IMR-90 (cell line): ENCODE data around the gene ZFPL1. TPM values are rescaled to one million over a fixed set of nuclear protein-coding genes. Genes with fewer than 3 reads are reported as not detected.
A peak's percentile ranks its signal among the peaks of the same experiment; 100 is the strongest.

ENCODE experiments used
- ATAC-seq: fragments of 200-7000 bp; cut with Tn5 transposase; 2 replicates; pipeline ENCODE4 v1.9.1; 2020; ENCODE audit warnings: low read depth, mild to moderate bottlenecking, moderate library complexity
- BruUV-seq: library from RNA; stranded (reverse); fragments of 400-500 nt; replicated peaks from 2 replicates; lab custom pipeline; 2021; lab: Mats Ljungman, UMichigan
- CTCF ChIA-PET: fragments of 300-600 bp; formaldehyde crosslinking; extraction: SDS; loops from one replicate; lab custom pipeline; 2021; ENCODE audit warnings: antibody characterized with exemption; lab: Yijun Ruan, JAX
- POLR2A ChIA-PET: fragments of 300-600 bp; sonication (Branson Sonifier 250); formaldehyde crosslinking; loops from one replicate; lab custom pipeline; 2022; ENCODE audit warnings: antibody characterized with exemption; ENCODE audit not compliant: unreplicated experiment; lab: Charles Lee
- DNase-seq: peaks from one replicate; pipeline ENCODE4 v3.0.0; 2013
- H2AFZ ChIP-seq: replicated peaks from 2 replicates; pipeline ENCODE3; 2013; ENCODE audit warnings: low read length, mild to moderate bottlenecking; ENCODE audit not compliant: poor library complexity
- H2AK5ac ChIP-seq: 2 replicates; pipeline ENCODE4 v1.6.1; 2013; ENCODE audit warnings: low read depth, low read length, inconsistent platforms
- H2AK9ac ChIP-seq: replicated peaks from 2 replicates; pipeline ENCODE3; 2013; ENCODE audit warnings: mild to moderate bottlenecking, low read depth, low read length, moderate library complexity; ENCODE audit not compliant: poor library complexity
- H2BK120ac ChIP-seq: 2 replicates; pipeline ENCODE4 v1.6.1; 2013; ENCODE audit warnings: low read depth, low read length, inconsistent platforms
- H2BK15ac ChIP-seq: 3 replicates; pipeline ENCODE4 v1.6.1; 2013; ENCODE audit warnings: low read depth, low read length, inconsistent platforms
- H2BK20ac ChIP-seq: 2 replicates; pipeline ENCODE4 v1.6.1; 2013; ENCODE audit warnings: low read depth, mild to moderate bottlenecking, inconsistent platforms, low read length, moderate library complexity
- H2BK5ac ChIP-seq: 2 replicates; pipeline ENCODE4 v1.6.1; 2013; ENCODE audit warnings: mild to moderate bottlenecking, low read depth, low read length, inconsistent platforms; ENCODE audit not compliant: poor library complexity, severe bottlenecking
- H3K14ac ChIP-seq: replicated peaks from 2 replicates; pipeline ENCODE4 v1.6.1; 2013; ENCODE audit warnings: low read depth, low read length, inconsistent platforms
- H3K18ac ChIP-seq: 2 replicates; pipeline ENCODE4 v1.6.1; 2013; ENCODE audit warnings: low read depth, low read length, control low read depth
- H3K23ac ChIP-seq: 2 replicates; pipeline ENCODE4 v1.6.1; 2013; ENCODE audit warnings: low read depth, low read length, inconsistent platforms
- H3K27ac ChIP-seq: 2 replicates; pipeline ENCODE4 v1.5.1; 2013; ENCODE audit warnings: mild to moderate bottlenecking, control low read depth, low read length; ENCODE audit not compliant: insufficient read depth
- H3K27me3 ChIP-seq: 2 replicates; pipeline ENCODE4 v1.6.1; 2013; ENCODE audit warnings: low read length; ENCODE audit not compliant: control insufficient read depth, insufficient read depth
- H3K36me3 ChIP-seq: 2 replicates; pipeline ENCODE4 v1.6.1; 2013; ENCODE audit warnings: low read length, mixed read lengths; ENCODE audit not compliant: control insufficient read depth, insufficient read depth
- H3K4ac ChIP-seq: 2 replicates; pipeline ENCODE4 v1.6.1; 2013; ENCODE audit warnings: low read depth, low read length, inconsistent platforms
- H3K4me1 ChIP-seq: 2 replicates; pipeline ENCODE4 v1.6.1; 2013; ENCODE audit warnings: low read length, mixed read lengths; ENCODE audit not compliant: control insufficient read depth, insufficient read depth
- H3K4me2 ChIP-seq: 2 replicates; pipeline ENCODE4 v1.6.1; 2013; ENCODE audit warnings: low read depth, mild to moderate bottlenecking, control low read depth, low read length, moderate library complexity
- H3K4me3 ChIP-seq: 2 replicates; pipeline ENCODE4 v1.5.1; 2013; ENCODE audit warnings: low read depth, mild to moderate bottlenecking, control low read depth, low read length, moderate library complexity; ENCODE audit not compliant: insufficient read depth
- H3K56ac ChIP-seq: 2 replicates; pipeline ENCODE4 v1.6.1; 2013; ENCODE audit warnings: low read length, inconsistent platforms; ENCODE audit not compliant: insufficient read depth; ENCODE audit errors: extremely low read depth
- H3K79me1 ChIP-seq, 2 experiments: 2 replicates each; pipeline ENCODE4 v1.6.1; 2013; ENCODE audit warnings: low read length in 2 of 2, inconsistent platforms in 1 of 2, low read depth in 1 of 2
- H3K9ac ChIP-seq: 2 replicates; pipeline ENCODE4 v1.6.1; 2013; ENCODE audit warnings: low read depth, low read length, control low read depth
- H3K9me1 ChIP-seq: 2 replicates; pipeline ENCODE4 v1.6.1; 2013; ENCODE audit warnings: low read length, inconsistent platforms; ENCODE audit not compliant: insufficient read depth
- H3K9me3 ChIP-seq: 2 replicates; pipeline ENCODE4 v1.6.1; 2013; ENCODE audit warnings: low read length; ENCODE audit not compliant: control insufficient read depth, insufficient read depth
- H4K20me1 ChIP-seq: 2 replicates; pipeline ENCODE4 v1.6.1; 2013; ENCODE audit warnings: low read length, inconsistent platforms; ENCODE audit not compliant: insufficient read depth
- H4K5ac ChIP-seq: 2 replicates; pipeline ENCODE4 v1.6.1; 2013; ENCODE audit warnings: mild to moderate bottlenecking, low read depth, low read length, control low read depth
- H4K8ac ChIP-seq, 2 experiments: 2 replicates each; pipeline ENCODE4 v1.6.1; 2013; ENCODE audit warnings: low read depth in 2 of 2, low read length in 2 of 2, control low read depth in 1 of 2, inconsistent platforms in 1 of 2
- H4K91ac ChIP-seq: 2 replicates; pipeline ENCODE4 v1.6.1; 2013; ENCODE audit warnings: low read depth, low read length, inconsistent platforms; ENCODE audit not compliant: insufficient read depth
- CEBPB ChIP-seq: IDR thresholded peaks from 2 replicates; pipeline ENCODE4 v1.6.1; 2012; ENCODE audit warnings: low read depth, low read length, improper control_type of control experiment
- CTCF ChIP-seq: conservative IDR thresholded peaks from 2 replicates; pipeline ENCODE4 v1.5.1; 2012; ENCODE audit warnings: mild to moderate bottlenecking, low read depth, low read length, improper control_type of control experiment
- MAFK ChIP-seq: IDR thresholded peaks from 2 replicates; pipeline ENCODE4 v1.6.1; 2012; ENCODE audit warnings: low read depth, low read length, improper control_type of control experiment
- MAZ ChIP-seq: IDR thresholded peaks from 2 replicates; pipeline ENCODE4 v1.6.1; 2012; ENCODE audit warnings: low read depth, mild to moderate bottlenecking, low read length, improper control_type of control experiment, moderate library complexity, borderline replicate concordance
- POLR2A ChIP-seq: IDR thresholded peaks from 2 replicates; pipeline ENCODE4 v1.6.1; 2012; ENCODE audit warnings: mild to moderate bottlenecking, low read depth, low read length
- RAD21 ChIP-seq: IDR thresholded peaks from 2 replicates; pipeline ENCODE4 v1.6.1; 2012; ENCODE audit warnings: low read length, improper control_type of control experiment
- SMC3 ChIP-seq: fragments of 150-350 bp; IDR thresholded peaks from 2 replicates; pipeline ENCODE4 v1.6.1; 2016; ENCODE audit warnings: low read depth, mild to moderate bottlenecking, antibody characterized with exemption, low read length, moderate library complexity
- USF2 ChIP-seq: fragments of 150-350 bp; IDR thresholded peaks from 2 replicates; pipeline ENCODE4 v1.6.1; 2017; ENCODE audit warnings: mild to moderate bottlenecking, antibody characterized with exemption, low read length, low read depth
- WGBS, 2 experiments: methylation state at CpG; one replicate each; pipeline versions ENCODE4 v1.1.5 to v1.1.7; 2013; ENCODE audit warnings: missing lambda C conversion rate in 2 of 2; ENCODE audit not compliant: insufficient read length in 1 of 2; ENCODE audit errors: extremely low coverage in 2 of 2; 5-methylcytosine and 5-hydroxymethylcytosine counted together
- dilution Hi-C: fragments of 300-500 bp; cut with HindIII; formaldehyde crosslinking; loops from one replicate; pipeline ENCODE4 v1.14.3; 2018; ENCODE audit warnings: low sequenced_read_pairs; ENCODE audit not compliant: unreplicated experiment
- in situ Hi-C: fragments of 300-500 bp; cut with MboI; formaldehyde crosslinking; loops from 3 replicates; pipeline ENCODE4 v1.14.3; 2019; ENCODE audit warnings: low sequenced_read_pairs, inconsistent platforms, mixed read lengths
- intact Hi-C: fragments of 100-400 bp; cut with micrococcal nuclease; formaldehyde crosslinking; loops from 2 replicates; pipeline ENCODE4 v1.10.0; 2022
- polyA plus RNA-seq, 3 experiments: library from polyadenylated mRNA; depleted of rRNA; stranded (reverse); fragments of >200 nt; gene quantifications; 2 replicates each; pipeline ENCODE4 v1.2.3, GENCODE V29; 2012; ENCODE audit warnings: low replicate concordance in 1 of 3
- total RNA-seq: library from RNA; depleted of rRNA; stranded (reverse); fragments of >200 nt; gene quantifications from 2 replicates; pipeline ENCODE4 v1.2.3, GENCODE V29; 2012
- TF ChIP-seq, protein P1 (sequence below): fragments of 150-350 bp; IDR thresholded peaks from 2 replicates; pipeline ENCODE4 v1.6.1; 2016; ENCODE audit warnings: low read depth, mild to moderate bottlenecking, low read length, moderate library complexity, borderline replicate concordance

ZFPL1 gene
- total and polyA plus RNA-seq, 2 of the 4 experiments (the other 2 are of a cell fraction), result 24.0 to 67.5 TPM

DNA sequence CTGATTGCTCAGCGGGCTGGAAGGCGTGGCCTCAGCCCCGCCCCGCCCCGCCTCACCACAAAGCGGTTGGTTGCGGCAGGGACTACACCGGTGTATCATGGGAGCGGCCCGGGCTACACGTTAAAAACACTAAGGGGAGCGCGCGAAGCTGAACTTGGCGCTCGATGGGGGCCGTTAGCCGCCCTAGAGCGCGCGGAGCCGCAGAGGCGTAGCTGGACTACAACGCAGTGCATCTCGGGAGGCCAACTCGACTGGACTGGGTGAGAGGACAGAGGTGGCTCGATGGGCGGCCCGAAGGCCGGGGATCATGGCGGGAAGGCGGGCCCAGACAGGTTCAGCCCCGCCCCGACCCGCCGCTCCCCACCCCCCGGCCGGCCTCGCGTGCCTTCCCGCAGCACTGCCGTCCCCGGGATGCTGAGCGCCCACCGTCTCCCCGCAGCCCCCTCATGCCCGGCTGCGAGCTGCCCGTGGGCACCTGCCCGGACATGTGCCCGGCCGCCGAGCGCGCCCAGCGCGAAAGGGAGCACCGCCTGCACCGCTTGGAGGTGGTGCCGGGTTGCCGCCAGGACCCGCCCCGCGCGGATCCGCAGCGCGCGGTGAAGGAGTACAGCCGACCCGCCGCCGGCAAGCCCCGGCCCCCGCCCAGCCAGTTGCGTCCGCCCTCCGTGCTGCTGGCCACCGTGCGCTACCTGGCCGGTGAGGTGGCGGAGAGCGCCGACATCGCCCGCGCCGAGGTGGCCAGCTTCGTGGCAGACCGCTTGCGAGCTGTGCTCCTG lies 43.0 kb upstream of the ZFPL1 start, which contains the start of gene SAC3D1:
Gene SAC3D1, plus strand, starts transcription at position 364 of the 776 bp plus-strand sequence. Its CDS starts 83 bp downstream, at position 447.
- H2AFZ ChIP-seq, result peak within 1 kb of the TSS; percentile 98
- peak within 1 kb of the TSS; percentile 67 for H3K14ac ChIP-seq
- H3K4me3 ChIP-seq, result peak within 1 kb of the TSS; percentile 94
- H4K5ac ChIP-seq, result peak within 1 kb of the TSS; percentile 76
- H2BK20ac ChIP-seq, result no peak within 1 kb of the TSS
- H2BK5ac ChIP-seq, result peak within 1 kb of the TSS; percentile 91
- dilution Hi-C loops, result no loop called here
- intact Hi-C loops, result loop anchor here (1.0 to 2.0 kb wide), 2 partner anchors 14 to 44 kb away; partner anchors contain the start of genes CDCA5, SNX15 and ZFPL1
- peaks cover 5% of the 10 kb centered on the region; the same call in 1 of the 2 replicates for H4K20me1 ChIP-seq
- H2BK15ac ChIP-seq, result no peak within 1 kb of the TSS
- peak within 1 kb of the TSS; percentile 92 for H3K23ac ChIP-seq
- in situ Hi-C loops, result no loop called here
- peak within 1 kb of the TSS; percentile 70 for H3K9ac ChIP-seq
- peak; percentile 96 for ATAC-seq
- TF ChIP-seq CEBPB (no peak), USF2 (peak; percentile 3; the same call in 1 of the 2 replicates), POLR2A (no peak), CTCF (no peak), MAZ (no peak), SMC3 (no peak), RAD21 (no peak), MAFK (no peak)
- TF ChIP-seq, protein P1, sequence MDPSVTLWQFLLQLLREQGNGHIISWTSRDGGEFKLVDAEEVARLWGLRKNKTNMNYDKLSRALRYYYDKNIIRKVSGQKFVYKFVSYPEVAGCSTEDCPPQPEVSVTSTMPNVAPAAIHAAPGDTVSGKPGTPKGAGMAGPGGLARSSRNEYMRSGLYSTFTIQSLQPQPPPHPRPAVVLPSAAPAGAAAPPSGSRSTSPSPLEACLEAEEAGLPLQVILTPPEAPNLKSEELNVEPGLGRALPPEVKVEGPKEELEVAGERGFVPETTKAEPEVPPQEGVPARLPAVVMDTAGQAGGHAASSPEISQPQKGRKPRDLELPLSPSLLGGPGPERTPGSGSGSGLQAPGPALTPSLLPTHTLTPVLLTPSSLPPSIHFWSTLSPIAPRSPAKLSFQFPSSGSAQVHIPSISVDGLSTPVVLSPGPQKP, result no peak
- no peaks in the 10 kb centered on the region for H3K4me1 ChIP-seq
- CTCF ChIA-PET, result interaction anchor here (1.0 to 1.4 kb wide), 2 partner anchors 18 to 72 kb away, joined by 3 read pairs; partner anchors contain the start of gene NAALADL1
- H2AK5ac ChIP-seq, result peak within 1 kb of the TSS; percentile 61
- WGBS, 2 experiments, result 0% methylated on average over 50 of the region's 91 CpGs; no CpG with 5 or more reads in 1 of the 2 experiments
- peak within 1 kb of the TSS; percentile 80 for H3K4ac ChIP-seq
- H3K9me3 ChIP-seq, result no peaks in the 10 kb centered on the region
- BruUV-seq, result no TSS peak
- no peak within 1 kb of the TSS for H3K56ac ChIP-seq
- POLR2A ChIA-PET, result interaction anchor here (0.6 kb wide), 1 partner anchor 13 kb away, joined by 3 read pairs; no protein-coding TSS in a partner anchor
- peak within 1 kb of the TSS; percentile 70 for H3K4me2 ChIP-seq
- H3K9me1 ChIP-seq, result peaks cover 10% of the 10 kb centered on the region; the same call in 1 of the 2 replicates
- peak within 1 kb of the TSS; percentile 22; the same call in 1 of the 2 replicates for H4K91ac ChIP-seq
- 0 out of 2 replicates have a peak within 1 kb of the TSS, but pooled peaks have one; percentile 33 for H3K18ac ChIP-seq
- peak within 1 kb of the TSS; percentile 8 to 90 for H4K8ac ChIP-seq
- H3K79me1 ChIP-seq, result peaks cover 17 to 37% of the 10 kb centered on the region in 2 experiments
- H3K27me3 ChIP-seq, result no peaks in the 10 kb centered on the region
- peak within 1 kb of the TSS; percentile 72 for H2BK120ac ChIP-seq
- peak; percentile 93 for DNase-seq
- peak within 1 kb of the TSS; percentile 89 for H3K27ac ChIP-seq
- peak within 1 kb of the TSS; percentile 83 for H2AK9ac ChIP-seq
- H3K36me3 ChIP-seq, result peaks cover 18% of the 10 kb centered on the region
